Activated T-helper 1 cell treated with anti-CD3 and anti-CD28 coated beads, Interleukin-12 subunit alpha, Interleukin-12 subunit beta, Interleukin-2, Interleukin-4 antibody, amounts not matched to agents 30 ng/mL and 10 ng/mL and 1 ng/mL, durations not matched to agents 14 hours and 24 hours and 36 hours (primary cell): Measurements from ENCODE around the gene RSBN1. TPM values are rescaled to one million over a fixed set of nuclear protein-coding genes. Genes with fewer than 3 reads are reported as not detected.
"Not testable (repeated sequence)": the region's sequence is repeated elsewhere in the genome, so short reads cannot be mapped to it uniquely, and the experiment has no call there.

ENCODE experiments used
- DNase-seq: peaks from one replicate; pipeline ENCODE4 v3.0.0; 2021; ENCODE audit warnings: low spot score
- H3K27ac Mint-ChIP-seq: one replicate; pipeline ENCODE4 v1.8.0; 2021; ENCODE audit warnings: mild to moderate bottlenecking, mixed read lengths
- H3K27me3 Mint-ChIP-seq: one replicate; pipeline ENCODE4 v1.8.0; 2022; ENCODE audit warnings: mild to moderate bottlenecking, moderate library complexity, mixed read lengths; ENCODE audit not compliant: insufficient read depth
- H3K36me3 Mint-ChIP-seq: one replicate; pipeline ENCODE4 v1.8.0; 2021; ENCODE audit warnings: low read depth, mixed read lengths
- H3K4me1 Mint-ChIP-seq: one replicate; pipeline ENCODE4 v1.8.0; 2021; ENCODE audit warnings: low read depth, mixed read lengths
- H3K4me3 Mint-ChIP-seq: one replicate; pipeline ENCODE4 v1.8.0; 2021; ENCODE audit warnings: mild to moderate bottlenecking, moderate library complexity, mixed read lengths
- H3K9me3 Mint-ChIP-seq: one replicate; pipeline ENCODE4 v1.8.0; 2021; ENCODE audit warnings: mixed read lengths
- intact Hi-C: fragments of 100-400 bp; cut with micrococcal nuclease; formaldehyde crosslinking; loops from one replicate; pipeline ENCODE4 v1.15.1; 2024
- total RNA-seq: library from RNA; stranded (reverse); gene quantifications from 2 replicates; pipeline ENCODE4 v1.2.3, GENCODE V29; 2022

Gene RSBN1
- 18.4 and 19.5 TPM in 2 replicates for total RNA-seq

DNA sequence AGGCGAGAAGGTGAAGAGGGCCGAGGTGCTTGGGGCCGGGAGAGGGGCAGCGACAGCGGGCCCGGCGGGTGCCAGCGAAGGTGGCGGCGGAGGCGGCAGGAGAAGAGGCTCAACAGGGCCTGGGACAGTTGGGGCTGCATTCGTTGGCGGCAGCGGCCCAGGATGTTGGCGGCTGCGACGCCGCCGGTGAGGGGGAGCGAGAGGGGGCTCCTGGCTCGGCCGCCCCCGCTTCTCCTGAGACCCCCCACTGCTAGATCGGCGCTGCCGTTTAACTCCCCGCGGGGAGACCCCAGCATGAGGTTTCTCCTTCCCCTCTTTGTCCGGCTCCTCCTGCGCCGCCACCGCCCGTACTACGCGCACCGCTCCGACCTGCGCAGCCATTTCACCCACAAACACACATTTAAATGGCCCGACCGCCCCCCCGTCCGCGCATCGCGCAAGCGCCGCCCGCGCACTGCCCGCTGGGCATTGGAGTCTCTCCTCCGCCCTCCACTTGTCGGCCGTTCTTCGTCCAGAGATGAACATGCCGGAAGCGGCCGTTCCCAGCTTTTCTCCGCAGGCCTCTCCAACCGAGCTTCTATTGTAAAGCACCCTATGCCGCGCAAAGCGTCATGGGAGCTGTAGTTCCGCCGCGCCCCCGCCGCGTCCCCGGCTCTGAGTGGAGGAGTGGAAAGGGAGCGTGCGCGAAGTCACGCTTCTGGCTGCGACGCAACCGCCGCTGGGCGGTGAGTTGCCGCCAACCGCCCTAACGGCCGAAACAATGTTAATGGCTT, at the start of gene RSBN1:
RSBN1 (minus strand) TSS at position 589 of the 773 bp plus-strand sequence; CDS start at position 525, 64 bp downstream.
- peak within 1 kb of the TSS; percentile 96 for H3K27ac Mint-ChIP-seq

DNA sequence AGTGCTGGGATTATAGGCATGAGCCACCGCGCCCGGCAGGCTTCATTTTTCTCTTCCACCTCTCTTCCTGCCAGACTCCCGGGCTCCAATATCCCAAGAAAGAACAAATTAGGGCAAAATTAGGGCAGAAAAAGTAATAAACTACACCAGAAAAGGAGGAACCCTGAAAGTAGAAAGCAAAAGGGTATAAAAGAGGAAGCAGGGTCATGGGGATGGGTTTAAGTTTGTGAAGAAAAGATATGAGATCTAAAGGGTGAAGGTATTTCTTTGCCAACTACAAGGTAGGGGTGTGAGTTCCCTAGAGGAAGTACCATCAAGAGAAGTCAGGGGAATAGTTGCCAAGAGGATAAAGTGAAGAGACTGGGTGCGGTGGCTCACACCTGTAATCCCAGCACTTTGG, 49.4 kb upstream of the RSBN1 start:
- DNase-seq = no peak
- Mint-ChIP-seq H3K36me3 (peaks cover 54% of the 10 kb centered on the region), H3K4me1 (peaks cover 54% of the 10 kb centered on the region), H3K27me3 (no peaks in the 10 kb centered on the region), H3K27ac (peak overlapping the region; percentile 19), H3K9me3 (no peaks in the 10 kb centered on the region), H3K4me3 (no peak overlapping the region)
- intact Hi-C loops = loop anchor here (1.0 kb wide), 1 partner anchor 10 kb away; the partner anchor contains the start of gene PTPN22

More for the DNA sequence above, at the start of gene RSBN1:
- Mint-ChIP-seq H3K4me3 (peak within 1 kb of the TSS; percentile 96), H3K9me3 (no peaks in the 10 kb centered on the region), H3K27me3 (no peaks in the 10 kb centered on the region), H3K4me1 (peaks cover 34% of the 10 kb centered on the region), H3K36me3 (peaks cover 17% of the 10 kb centered on the region)
- intact Hi-C loops = loop anchor here (1.0 to 5.0 kb wide), 16 partner anchors 10 to 1190 kb away; partner anchors contain the start of genes BCAS2, CSDE1, DCLRE1B and HIPK1
- DNase-seq = peak; percentile 99

DNA sequence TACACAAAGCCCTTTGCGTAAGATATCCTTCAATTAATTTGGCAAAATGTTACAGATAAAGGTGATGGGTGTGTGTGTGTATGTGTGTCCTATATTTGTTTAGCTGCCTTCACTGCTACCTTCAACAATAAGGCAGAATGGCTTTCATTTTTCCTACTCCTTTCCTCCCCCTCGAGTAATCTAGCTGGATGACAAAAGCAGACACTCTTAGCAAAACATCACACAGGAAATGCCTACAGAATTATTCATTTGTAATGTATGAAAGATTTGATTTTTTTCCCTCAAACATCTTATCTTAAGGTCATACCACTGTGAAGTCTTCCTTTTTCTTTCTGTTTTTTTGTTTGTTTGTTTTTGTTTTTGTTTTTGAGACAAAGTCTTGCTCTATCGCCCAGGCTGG, 48.6 kb upstream of the RSBN1 start:
- no peak for DNase-seq
- intact Hi-C loops = loop anchor here (1.0 kb wide), 1 partner anchor 10 kb away; the partner anchor contains the start of gene PTPN22
- H3K27me3 Mint-ChIP-seq = no peaks in the 10 kb centered on the region
- peaks cover 60% of the 10 kb centered on the region for H3K36me3 Mint-ChIP-seq
- H3K4me1 Mint-ChIP-seq = peaks cover 51% of the 10 kb centered on the region
- H3K4me3 Mint-ChIP-seq = no peak overlapping the region
- H3K27ac Mint-ChIP-seq = peak overlapping the region; percentile 54
- H3K9me3 Mint-ChIP-seq = no peaks in the 10 kb centered on the region

DNA sequence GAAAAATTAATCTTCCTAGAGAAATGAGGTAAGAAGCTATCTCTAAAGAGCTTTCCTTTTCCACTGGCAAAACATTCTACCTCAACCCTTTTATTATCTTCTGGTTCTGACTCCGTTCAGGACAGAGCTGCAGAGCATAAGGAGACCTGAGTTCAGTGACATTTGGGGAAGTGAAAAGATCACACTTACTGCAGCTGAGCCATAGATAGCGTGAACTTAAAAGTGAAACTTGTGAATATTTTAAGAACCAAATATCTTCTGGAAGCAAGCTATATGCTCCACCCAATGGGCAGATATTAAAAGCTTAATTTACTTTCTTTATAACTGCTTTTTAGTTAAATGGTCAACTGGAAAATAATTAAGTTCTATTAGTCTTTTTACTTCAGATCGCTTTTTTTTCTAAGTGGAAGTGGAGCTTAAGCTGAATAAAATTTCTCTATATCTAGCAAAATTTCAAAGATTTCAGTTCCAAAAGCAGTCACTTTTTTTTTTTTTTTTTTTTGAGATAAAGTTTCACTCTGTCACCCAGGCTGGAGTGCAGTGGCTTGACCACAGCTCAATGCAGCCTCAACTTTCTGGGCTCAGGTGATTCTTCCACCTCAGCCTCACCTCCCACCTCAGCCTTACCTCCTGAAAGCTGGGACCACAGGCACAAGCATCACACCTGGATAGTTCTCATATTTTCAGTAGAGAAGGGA, 47.4 kb upstream of the RSBN1 start:
- H3K4me3 Mint-ChIP-seq = peak overlapping the region; percentile 24
- H3K9me3 Mint-ChIP-seq = no peaks in the 10 kb centered on the region
- peaks cover 43% of the 10 kb centered on the region for H3K4me1 Mint-ChIP-seq
- no peak for DNase-seq
- intact Hi-C loops = loop anchor here (2.0 kb wide), 1 partner anchor 15 kb away; no protein-coding TSS in a partner anchor
- H3K27ac Mint-ChIP-seq = peak overlapping the region; percentile 62
- no peaks in the 10 kb centered on the region for H3K27me3 Mint-ChIP-seq
- H3K36me3 Mint-ChIP-seq = peaks cover 61% of the 10 kb centered on the region

DNA sequence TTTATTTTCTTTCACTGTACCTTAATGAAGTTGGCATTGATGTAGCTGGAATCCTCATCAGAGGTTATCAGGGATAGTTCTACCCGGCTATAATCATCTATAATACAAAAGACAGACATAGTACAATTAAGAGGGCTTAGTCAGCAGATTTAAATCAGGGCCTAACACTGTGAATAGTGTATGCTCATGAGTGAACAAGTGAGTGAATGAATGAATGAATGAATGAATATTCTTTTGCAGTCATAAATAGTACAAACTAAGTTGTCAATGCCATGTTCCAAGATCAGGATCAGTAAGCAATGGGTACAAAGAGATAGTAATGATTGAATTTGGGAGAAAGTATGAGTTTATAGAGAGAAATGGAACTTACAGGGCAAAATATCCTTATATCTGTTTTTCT, 46.7 kb upstream of the RSBN1 start:
- H3K27me3 Mint-ChIP-seq = no peaks in the 10 kb centered on the region
- H3K36me3 Mint-ChIP-seq = peaks cover 65% of the 10 kb centered on the region
- H3K9me3 Mint-ChIP-seq = no peaks in the 10 kb centered on the region
- peak overlapping the region; percentile 31 for H3K27ac Mint-ChIP-seq
- intact Hi-C loops = loop anchor here (2.0 kb wide), 1 partner anchor 14 kb away; no protein-coding TSS in a partner anchor
- H3K4me3 Mint-ChIP-seq = no peak overlapping the region
- no peak for DNase-seq
- peaks cover 50% of the 10 kb centered on the region for H3K4me1 Mint-ChIP-seq

DNA sequence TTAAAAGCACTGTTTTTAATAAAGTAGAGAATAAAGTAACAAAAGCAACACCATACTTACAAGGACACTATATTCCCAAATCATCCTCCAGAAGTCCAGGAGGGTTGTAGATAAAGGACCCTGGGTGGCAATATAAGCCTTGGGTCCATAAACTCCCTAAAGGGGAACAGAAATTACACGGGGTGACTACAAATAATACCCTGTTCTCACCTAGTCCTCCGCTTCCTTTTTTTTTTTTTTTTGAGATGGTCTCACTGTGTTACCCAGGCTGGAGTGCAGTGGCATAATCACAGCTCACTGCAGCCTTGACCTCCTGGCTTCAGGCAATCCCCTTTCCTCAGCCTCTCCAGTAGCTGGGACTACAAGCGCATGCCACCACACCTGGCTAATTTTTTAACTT, 46.1 kb upstream of the RSBN1 start:
- no peaks in the 10 kb centered on the region for H3K9me3 Mint-ChIP-seq
- no peak overlapping the region for H3K27ac Mint-ChIP-seq
- H3K4me3 Mint-ChIP-seq = no peak overlapping the region
- intact Hi-C loops = loop anchor here (2.0 kb wide), 1 partner anchor 14 kb away; no protein-coding TSS in a partner anchor
- no peaks in the 10 kb centered on the region for H3K27me3 Mint-ChIP-seq
- no peak for DNase-seq
- H3K4me1 Mint-ChIP-seq = peaks cover 50% of the 10 kb centered on the region
- H3K36me3 Mint-ChIP-seq = peaks cover 61% of the 10 kb centered on the region

DNA sequence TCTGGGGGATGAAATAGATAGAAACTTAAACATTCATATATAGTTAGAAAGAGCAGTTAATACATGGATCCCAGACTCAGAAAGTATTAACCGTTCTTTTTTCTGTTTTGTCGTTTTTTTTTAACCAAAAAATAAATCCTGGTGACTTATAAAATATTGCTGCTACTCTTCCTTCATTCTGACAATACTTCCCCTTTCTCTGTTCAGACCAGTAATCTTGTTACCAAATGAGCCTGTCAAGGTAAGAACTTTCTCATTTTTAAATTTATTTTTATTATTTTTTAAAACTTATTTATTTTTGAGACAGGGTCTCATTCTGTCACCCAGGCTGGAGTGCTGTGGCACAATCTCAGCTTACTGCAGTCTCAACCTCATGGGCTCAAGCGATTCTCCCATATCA, 45.5 kb upstream of the RSBN1 start:
- H3K36me3 Mint-ChIP-seq = peaks cover 57% of the 10 kb centered on the region
- intact Hi-C loops = loop anchor here (2.0 kb wide), 1 partner anchor 13 kb away; no protein-coding TSS in a partner anchor
- no peak for DNase-seq
- H3K27ac Mint-ChIP-seq = no peak overlapping the region
- no peaks in the 10 kb centered on the region for H3K27me3 Mint-ChIP-seq
- no peak overlapping the region for H3K4me3 Mint-ChIP-seq
- peaks cover 49% of the 10 kb centered on the region for H3K4me1 Mint-ChIP-seq
- no peaks in the 10 kb centered on the region for H3K9me3 Mint-ChIP-seq

DNA sequence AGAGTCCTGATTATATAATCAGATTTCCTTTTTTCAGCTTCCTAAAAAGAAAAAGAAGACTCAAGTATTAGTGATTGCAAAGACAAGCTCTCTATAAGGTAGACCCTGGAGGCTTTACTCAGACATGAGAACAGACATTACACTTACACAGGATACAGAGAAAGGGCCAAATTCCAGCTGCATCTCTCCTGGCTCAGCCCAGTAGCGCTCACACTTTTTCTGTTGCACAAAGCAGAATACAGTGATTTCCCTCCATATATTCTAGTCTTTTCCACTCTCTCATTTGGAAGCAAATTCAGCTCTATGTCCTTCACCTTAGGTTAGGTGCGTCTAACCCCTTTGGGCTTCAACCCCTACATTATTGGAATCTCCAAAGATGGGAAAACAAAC, 44.1 kb upstream of the RSBN1 start:
- Mint-ChIP-seq H3K4me1 (peaks cover 37% of the 10 kb centered on the region), H3K4me3 (no peak overlapping the region), H3K9me3 (no peaks in the 10 kb centered on the region), H3K36me3 (peaks cover 59% of the 10 kb centered on the region), H3K27me3 (no peaks in the 10 kb centered on the region), H3K27ac (no peak overlapping the region)
- no peak for DNase-seq
- intact Hi-C loops = no loop called here

DNA sequence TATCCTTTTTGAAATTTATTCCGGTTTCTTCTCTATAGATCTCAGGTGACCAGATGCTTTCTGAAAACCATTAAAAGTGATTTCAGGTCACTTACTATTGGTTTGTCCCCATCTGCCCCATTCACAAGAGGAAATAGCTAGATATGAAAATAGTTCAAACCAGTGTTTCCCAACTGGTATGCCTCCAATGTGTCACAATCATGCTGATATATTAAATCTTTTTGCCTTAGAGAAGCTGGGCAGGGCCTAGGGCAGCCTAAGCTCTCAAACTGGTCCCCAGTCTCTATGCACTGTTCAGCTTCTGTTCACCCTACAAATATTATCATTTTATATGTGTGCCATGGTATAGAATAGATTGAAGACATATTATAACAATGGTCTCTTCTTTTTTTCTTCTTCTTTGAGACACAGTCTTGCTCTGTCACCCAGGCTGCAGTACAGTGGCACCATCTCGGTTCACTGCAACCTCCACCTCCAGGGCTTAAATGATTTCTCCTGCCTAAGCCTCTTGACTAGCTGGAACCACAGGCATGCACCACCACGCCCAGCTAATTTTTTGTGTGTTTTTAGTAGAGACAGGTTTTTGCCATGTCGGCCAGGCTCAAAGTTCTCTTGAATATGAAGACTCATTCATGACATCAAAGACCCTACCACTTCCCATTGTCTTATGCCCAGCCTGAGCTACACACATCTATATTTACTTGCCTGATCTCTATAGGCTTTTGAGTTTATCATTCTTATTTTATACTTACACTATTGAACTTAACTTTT, 43.5 kb upstream of the RSBN1 start:
- H3K36me3 Mint-ChIP-seq = peaks cover 58% of the 10 kb centered on the region
- no peak overlapping the region for H3K4me3 Mint-ChIP-seq
- peaks cover 33% of the 10 kb centered on the region for H3K4me1 Mint-ChIP-seq
- intact Hi-C loops = no loop called here
- H3K9me3 Mint-ChIP-seq = no peaks in the 10 kb centered on the region
- DNase-seq = no peak
- H3K27me3 Mint-ChIP-seq = no peaks in the 10 kb centered on the region
- no peak overlapping the region for H3K27ac Mint-ChIP-seq

DNA sequence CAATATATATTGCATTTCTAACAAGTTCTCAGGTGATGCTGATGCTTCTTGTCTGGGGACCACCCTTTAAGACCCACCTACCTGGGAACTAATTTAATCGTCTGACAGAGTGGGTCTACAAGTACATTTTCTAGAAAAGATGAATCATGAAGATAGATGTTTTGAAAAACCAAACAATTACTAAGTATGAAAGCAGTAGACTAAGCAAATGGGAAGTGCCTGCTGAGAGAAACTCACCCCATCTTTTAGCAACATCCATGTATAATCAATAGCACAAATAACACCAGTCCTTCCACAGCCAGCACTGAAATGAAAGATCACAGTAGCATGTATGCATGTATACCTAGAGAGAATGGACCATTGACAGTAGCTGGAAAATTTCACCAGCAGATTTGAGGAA, 42.0 kb upstream of the RSBN1 start:
- intact Hi-C loops = no loop called here
- H3K27ac Mint-ChIP-seq = peak overlapping the region; percentile 16

DNA sequence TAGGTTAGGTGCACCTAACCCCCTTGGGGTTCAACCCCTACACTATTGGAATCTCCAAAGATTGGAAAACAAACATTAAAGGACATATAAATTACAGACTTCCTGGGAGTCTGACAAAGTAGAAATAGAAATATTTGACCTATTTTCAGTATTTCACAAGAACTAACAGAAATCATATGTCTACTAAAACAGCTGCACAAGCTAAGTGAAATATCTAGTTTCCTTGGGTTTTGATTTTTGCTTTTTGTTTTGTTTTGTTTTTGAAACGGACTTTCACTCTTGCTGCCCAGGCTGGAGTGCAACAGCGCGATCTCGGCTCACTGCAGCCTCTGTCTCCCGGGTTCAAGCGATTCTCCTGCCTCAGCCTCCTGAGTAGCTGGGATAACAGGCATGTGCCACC, 40.4 kb upstream of the RSBN1 start:
- H3K27me3 Mint-ChIP-seq, H3K4me3 Mint-ChIP-seq, H3K27ac Mint-ChIP-seq, H3K9me3 Mint-ChIP-seq, intact Hi-C loops, DNase-seq: not testable (repeated sequence)
- Mint-ChIP-seq H3K36me3 (peaks cover 55% of the 10 kb centered on the region), H3K4me1 (peaks cover 23% of the 10 kb centered on the region)

More for the DNA sequence above, 42.0 kb upstream of the RSBN1 start:
- Mint-ChIP-seq H3K4me1 (peaks cover 28% of the 10 kb centered on the region), H3K4me3 (no peak overlapping the region), H3K27me3 (no peaks in the 10 kb centered on the region), H3K9me3 (no peaks in the 10 kb centered on the region), H3K36me3 (peaks cover 61% of the 10 kb centered on the region)
- no peak for DNase-seq

DNA sequence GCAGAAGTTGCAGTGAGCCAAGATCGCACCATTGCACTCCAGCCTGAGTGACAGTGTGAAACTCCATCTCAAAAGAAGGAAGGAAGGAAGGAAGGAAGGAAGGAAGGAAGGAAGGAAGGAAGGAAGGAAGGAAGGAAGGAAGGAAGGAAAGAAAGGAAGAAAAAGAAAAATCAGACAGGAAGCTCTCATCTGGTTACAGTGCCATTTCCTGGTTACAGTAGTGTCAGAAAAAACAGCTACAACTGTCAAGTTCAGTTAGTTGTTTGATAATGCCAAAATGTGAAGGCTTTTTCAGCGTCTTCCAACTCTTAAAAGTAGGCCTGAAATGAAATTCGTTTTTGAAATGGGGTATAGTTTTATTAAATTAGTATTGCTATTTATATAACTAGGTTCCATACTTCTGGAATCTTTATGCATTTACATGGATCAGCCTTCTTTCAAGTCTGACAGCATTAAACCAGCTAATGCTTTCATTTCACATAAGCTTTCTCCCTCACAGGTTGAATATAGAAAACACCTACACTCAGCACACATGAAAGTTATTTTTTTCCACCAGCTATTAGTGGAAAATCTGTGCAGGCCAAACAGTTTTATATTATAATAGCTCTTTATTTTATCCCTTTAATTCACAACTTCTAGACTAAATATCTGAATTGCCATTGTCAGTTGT, 38.0 kb upstream of the RSBN1 start:
- intact Hi-C loops = no loop called here
- Mint-ChIP-seq H3K9me3 (no peaks in the 10 kb centered on the region), H3K36me3 (peaks cover 55% of the 10 kb centered on the region), H3K27me3 (no peaks in the 10 kb centered on the region), H3K4me3 (no peak overlapping the region), H3K4me1 (peaks cover 23% of the 10 kb centered on the region), H3K27ac (peak overlapping the region; percentile 86)
- no peak for DNase-seq
